Activated CD4-positive, alpha-beta T cell treated with anti-CD3 and anti-CD28 coated beads for 4 hours (primary cell): Measurements from ENCODE around the gene BLVRB.

Experiments used
- DNase-seq, 2 donors: peaks; one replicate each; pipeline ENCODE4 v3.0.0-alpha.2; 2020

The BLVRB gene

DNA sequence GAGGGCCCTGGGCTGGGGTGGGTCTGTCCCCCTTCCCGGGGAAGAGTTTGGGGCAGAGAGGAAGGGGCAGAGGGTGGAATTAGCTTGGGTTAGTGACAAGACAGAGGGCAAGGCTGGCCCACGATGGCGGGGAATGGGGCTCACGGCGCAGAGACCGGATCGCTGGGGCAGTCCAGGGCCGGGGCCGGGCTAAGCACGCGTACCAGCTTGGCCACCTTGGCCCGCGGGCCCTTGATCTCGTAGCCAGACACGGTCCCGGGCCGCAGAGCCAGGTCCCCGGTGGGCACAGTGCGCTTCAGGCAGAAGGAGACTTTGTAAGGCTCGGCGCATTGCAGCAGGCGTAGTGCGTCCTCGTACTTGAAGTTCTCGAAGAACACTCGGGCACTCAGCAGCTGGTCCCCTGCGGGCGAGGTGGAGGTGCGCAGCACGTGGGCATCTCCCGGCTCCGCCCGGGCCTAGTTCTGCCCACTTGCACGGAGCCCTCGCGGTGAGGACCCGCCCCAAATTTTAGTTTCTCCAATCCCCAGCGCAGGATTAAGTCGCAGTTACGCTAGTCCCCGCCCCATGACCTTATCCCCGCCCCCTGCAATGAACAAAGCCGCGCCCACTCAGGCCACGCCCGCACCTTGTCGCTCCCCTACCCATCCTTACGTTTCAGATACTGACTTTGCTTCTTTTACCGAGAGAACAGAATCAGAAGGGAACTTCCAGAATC, 67.0 kb downstream of the BLVRB start:
- peak; percentile 50 to 63 for DNase-seq
